GM04503 (cell line): Measurements from ENCODE around the gene HID1.
"Not testable (repeated sequence)": the region's sequence is repeated elsewhere in the genome, so short reads cannot be mapped to it uniquely, and the experiment has no call there.

Experiments used
- DNase-seq: peaks from one replicate; pipeline ENCODE4 v3.0.0-alpha.2; 2012; ENCODE audit warnings: low read depth

The HID1 gene

DNA sequence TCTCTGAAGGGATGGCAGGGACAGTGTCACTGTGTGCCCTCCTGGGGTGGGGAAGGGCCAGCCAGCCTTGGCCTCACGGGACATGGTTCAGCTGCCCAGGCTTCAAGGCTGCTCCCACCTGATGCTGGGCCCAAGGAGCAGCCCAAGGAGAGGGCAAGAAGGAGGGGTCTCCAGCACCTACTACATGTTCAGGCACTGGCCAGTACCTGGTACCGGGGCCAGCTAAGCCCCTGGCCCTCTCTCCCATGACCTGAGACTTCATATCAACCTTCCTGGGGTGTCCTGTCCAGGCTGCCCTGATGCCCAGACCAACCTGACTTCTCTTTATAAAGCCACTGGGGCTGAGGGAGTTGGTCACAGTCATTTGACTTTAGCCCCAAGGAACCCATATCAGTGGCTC lies 50.8 kb downstream of the HID1 start:
- DNase-seq = no peak

DNA sequence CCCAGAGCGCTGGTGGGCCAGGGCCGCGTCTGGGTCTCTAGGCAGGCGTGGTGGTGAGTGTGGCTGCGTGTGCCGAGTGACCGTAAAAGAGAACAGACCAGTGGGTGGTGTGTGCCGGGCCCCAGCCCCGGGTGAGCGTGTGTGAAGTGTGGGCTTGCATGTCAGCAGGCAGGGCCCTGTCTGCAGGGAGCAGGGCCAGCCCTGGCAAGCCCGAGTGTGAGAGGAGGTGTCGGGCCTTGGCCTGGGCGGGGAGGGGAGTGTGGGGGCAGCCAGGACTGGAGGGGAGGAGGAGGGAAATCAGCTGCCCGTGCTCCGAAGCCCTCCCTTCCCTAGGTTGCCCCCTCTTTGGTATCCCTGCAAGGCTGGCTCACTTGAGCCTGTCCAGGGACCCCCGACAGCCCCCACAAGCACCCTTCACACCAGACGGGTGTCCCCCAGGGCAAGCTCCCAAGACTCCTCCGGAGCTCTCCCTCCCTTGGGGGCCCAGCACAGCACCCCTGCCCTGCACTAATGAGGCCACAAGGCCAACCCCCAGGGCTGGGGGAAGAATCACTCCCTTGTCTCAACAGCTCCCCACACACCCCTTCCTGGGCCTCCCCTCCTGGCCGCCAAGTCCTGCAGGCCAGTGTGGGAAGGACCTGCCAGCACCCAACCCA lies 51.4 kb downstream of the HID1 start:
- no peak for DNase-seq

- no peak for DNase-seq
Measured at GRCh38 chr17:74920642-74921025, 51.9 kb downstream of the HID1 start.

GRCh38 chr17:74920306-74920620 lies 52.3 kb downstream of the HID1 start:
- no peak for DNase-seq

GRCh38 chr17:74919440-74920305 lies 52.9 kb downstream of the HID1 start:
- no peak for DNase-seq

DNA sequence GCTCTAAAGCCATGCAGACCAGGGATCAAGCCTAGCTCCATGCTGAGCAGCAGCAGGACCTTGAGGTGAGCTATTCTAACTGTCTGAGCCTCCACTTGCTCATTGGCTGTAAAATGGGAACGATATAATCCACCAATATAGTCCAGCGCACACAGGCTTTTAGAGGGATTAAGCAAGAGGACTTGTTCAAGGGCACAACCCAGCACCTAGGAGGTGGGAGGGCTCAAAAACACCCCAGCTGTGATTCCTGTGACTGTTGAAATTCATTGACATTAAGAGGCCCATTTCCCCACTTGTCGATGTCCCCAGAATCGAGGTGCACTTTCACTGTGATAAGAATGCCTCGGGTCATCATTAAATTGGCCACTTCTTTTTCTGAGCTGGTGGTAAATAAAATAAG lies 53.7 kb downstream of the HID1 start:
- no peak for DNase-seq

- no peak for DNase-seq
Measured at GRCh38 chr17:74917430-74917829, 55.1 kb downstream of the HID1 start.

- DNase-seq = no peak
Measured at GRCh38 chr17:74916851-74917199, 55.7 kb downstream of the HID1 start.

DNA sequence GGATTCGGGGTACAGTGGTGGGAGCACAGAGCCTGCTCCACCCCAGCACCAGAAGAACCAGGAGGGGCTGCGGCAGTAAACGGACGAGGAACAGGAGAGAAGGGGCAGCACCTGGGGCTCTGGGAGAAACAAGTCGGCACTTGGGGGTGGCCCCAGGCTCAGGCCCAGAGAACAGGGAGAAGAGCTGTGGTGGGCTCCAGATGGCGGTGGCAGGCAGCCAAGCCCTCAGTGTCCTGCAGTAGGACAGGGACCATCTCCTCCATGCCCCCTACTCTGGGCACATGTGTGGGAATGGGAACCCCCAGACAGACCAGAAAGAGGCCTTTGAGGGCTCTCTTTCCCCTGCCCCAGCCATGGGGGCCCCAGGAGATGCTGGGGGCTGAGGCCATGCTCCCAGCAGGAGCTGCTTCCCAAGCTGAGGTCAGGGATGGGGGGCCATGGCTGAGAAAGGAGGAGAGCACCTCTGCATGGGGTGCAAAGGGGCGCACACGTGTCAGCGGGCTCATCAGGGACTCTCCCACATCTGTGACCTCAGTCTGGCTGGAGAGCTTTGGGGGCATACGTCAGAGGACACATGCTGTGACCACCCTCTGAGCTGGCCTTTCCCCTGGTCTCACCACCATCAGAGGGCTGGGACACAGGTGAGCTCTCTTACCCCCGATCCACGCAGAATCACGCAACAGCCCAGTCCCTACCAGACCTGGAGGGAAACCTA lies 56.3 kb downstream of the HID1 start:
- no peak for DNase-seq

GRCh38 chr17:74911423-74911822 lies 61.1 kb downstream of the HID1 start:
- DNase-seq = not testable (repeated sequence)

DNA sequence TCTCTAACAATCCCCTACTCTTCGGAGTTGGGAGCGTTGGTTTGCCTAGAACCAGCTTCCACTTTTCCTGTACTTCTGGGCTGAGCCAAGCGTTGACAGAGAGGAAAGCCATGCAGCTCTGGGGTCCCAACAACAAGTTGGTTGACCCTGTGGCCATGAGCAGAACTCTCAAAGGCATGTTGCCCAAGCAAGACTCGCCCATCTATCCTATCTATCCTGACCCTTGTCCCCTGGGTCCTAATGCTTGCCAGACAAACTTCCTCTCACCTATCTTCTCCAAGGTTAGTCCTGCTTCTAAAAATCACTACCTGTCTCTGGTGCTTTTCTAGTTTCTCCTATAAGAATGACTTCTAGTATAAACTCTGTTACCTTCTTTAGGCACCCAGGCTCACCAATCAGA lies 63.5 kb downstream of the HID1 start:
- DNase-seq = not testable (repeated sequence)

DNA sequence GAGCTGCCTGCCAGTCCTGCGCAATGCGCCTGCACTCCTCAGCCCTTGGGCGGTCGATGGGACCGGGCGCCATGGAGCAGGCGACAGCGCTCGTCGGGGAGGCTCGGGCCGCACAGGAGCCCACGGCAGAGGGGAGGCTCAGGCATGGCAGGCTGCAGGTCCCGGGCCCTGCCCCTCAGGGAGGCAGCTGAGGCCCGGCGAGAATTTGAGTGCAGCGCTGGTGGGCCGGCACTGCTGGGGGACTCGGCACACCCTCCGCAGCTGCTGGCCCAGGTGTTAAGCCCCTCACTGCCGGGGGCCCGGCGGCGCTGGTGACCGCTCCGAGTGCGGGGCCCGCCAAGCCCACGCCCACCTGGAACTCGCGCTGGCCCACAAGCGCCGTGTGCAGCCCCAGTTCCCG lies 65.5 kb downstream of the HID1 start:
- no peak for DNase-seq

GRCh38 chr17:74906214-74906793 lies 66.3 kb downstream of the HID1 start:
- DNase-seq = not testable (repeated sequence)

DNA sequence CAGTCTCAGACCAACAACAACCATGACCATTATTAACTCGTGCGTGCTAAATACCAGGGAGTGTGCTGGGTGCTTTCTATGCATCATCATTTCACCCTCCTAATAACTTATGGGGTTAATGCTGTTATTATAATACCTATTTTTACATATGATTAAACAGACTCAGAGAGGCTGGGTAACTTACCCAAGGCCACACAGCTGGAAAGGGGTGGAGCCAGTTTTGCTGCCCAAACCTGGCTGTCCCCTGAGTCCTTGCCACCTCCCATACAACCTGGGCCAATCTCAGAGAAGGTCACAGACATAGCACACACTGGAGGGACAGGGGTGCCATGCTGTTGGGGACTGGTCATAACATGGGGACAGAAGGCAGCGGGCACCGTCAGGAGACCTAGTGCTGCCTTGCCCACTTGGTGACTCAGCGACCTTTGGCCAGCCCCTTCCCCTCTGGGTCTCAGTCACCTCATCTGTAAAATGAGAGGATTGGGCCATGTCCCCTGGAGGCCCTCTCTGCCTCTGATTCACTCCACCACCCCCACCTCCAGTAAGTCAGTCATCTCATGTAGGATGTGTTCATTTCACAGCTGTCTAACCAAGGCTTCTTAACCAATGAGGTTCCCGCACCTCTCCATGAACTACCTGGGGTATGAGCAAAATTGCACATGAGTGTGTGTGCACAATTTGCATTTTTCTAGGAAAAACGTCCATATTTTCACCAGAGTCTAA lies 67.7 kb downstream of the HID1 start:
- DNase-seq = no peak

DNA sequence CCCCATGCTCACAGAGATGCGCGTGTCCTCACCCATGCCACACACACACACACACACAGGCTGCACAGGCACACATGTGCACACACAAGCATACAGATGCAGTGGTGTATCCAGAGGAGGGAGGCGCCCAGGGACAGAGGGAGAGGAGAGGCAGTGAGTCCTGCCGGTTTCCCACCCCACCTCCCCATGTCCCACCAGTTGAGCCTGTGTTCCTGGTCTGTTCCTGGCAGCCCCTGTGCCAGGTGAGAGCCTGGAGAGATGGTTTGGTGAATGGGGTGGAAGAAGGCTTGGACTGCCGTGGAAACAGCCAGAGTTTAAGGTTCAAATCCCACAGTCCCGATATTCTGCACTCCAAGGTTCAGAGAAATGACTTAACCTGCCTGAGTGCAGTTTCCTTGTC lies 68.9 kb downstream of the HID1 start:
- no peak for DNase-seq

GRCh38 chr17:74903034-74903433 lies 69.5 kb downstream of the HID1 start:
- DNase-seq = no peak

GRCh38 chr17:74901353-74902135 lies 71.0 kb downstream of the HID1 start:
- no peak for DNase-seq
